OCI-LY7 (cell line): ENCODE data around the gene TXNL4A. TPM values are rescaled to one million over a fixed set of nuclear protein-coding genes. Genes with fewer than 3 reads are reported as not detected.
"Not testable (repeated sequence)": the region's sequence is repeated elsewhere in the genome, so short reads cannot be mapped to it uniquely, and the experiment has no call there.

Experiments
- BruUV-seq: library from RNA; stranded (reverse); fragments of 400-500 nt; replicated peaks from 2 replicates; lab custom pipeline; 2021; lab: Mats Ljungman, UMichigan
- CTCF ChIA-PET: fragments of 300-600 bp; sonication (Branson Sonifier 250); formaldehyde crosslinking; loops from one replicate; lab custom pipeline; 2022; ENCODE audit warnings: antibody characterized with exemption; ENCODE audit not compliant: unreplicated experiment; lab: Charles Lee
- POLR2A ChIA-PET: fragments of 300-600 bp; sonication (Branson Sonifier 250); formaldehyde crosslinking; loops from one replicate; lab custom pipeline; 2022; ENCODE audit warnings: antibody characterized with exemption; lab: Charles Lee
- DNase-seq: peaks from one replicate; pipeline ENCODE4 v3.0.0-alpha.2; 2015; ENCODE audit warnings: low spot score
- H2AFZ ChIP-seq: fragments of 200-600 bp; sonication (generic), shearing (Covaris generic); 2 replicates; pipeline ENCODE4 v1.6.1; 2014; ENCODE audit warnings: mild to moderate bottlenecking, antibody characterized with exemption, low read length, moderate library complexity
- H3K27ac ChIP-seq: fragments of 200-600 bp; sonication (generic); 2 replicates; pipeline ENCODE4 v1.5.1; 2014; ENCODE audit warnings: mixed run types, low read depth, mild to moderate bottlenecking, moderate library complexity, low read length, inconsistent platforms; ENCODE audit not compliant: poor library complexity, severe bottlenecking
- H3K36me3 ChIP-seq: fragments of 200-600 bp; sonication (generic); 2 replicates; pipeline ENCODE4 v1.6.1; 2014; ENCODE audit warnings: mild to moderate bottlenecking, antibody characterized with exemption, low read length, moderate library complexity, mixed read lengths; ENCODE audit not compliant: insufficient read depth
- H3K4me1 ChIP-seq: fragments of 200-600 bp; sonication (generic); 2 replicates; pipeline ENCODE4 v1.5.1; 2014; ENCODE audit warnings: mild to moderate bottlenecking, low read length; ENCODE audit not compliant: insufficient read depth, poor library complexity, severe bottlenecking
- H3K4me2 ChIP-seq: fragments of 200-600 bp; sonication (generic); 2 replicates; pipeline ENCODE4 v1.6.1; 2014; ENCODE audit warnings: mild to moderate bottlenecking, low read length
- H3K4me3 ChIP-seq: fragments of 200-600 bp; sonication (generic); 2 replicates; pipeline ENCODE4 v1.5.1; 2014; ENCODE audit warnings: mild to moderate bottlenecking, low read depth, low read length; ENCODE audit not compliant: poor library complexity, severe bottlenecking
- H3K79me2 ChIP-seq: fragments of 200-600 bp; sonication (generic); 2 replicates; pipeline ENCODE4 v1.6.1; 2016; ENCODE audit warnings: low read depth, mild to moderate bottlenecking, low read length, moderate library complexity, mixed read lengths; ENCODE audit not compliant: insufficient read depth
- H3K9me2 ChIP-seq: fragments of 200-600 bp; sonication (generic); 2 replicates; pipeline ENCODE4 v1.6.1; 2016; ENCODE audit warnings: mild to moderate bottlenecking, low read length, mixed read lengths; ENCODE audit not compliant: insufficient read depth
- H3K9me3 ChIP-seq: fragments of 200-600 bp; sonication (generic); 2 replicates; pipeline ENCODE4 v1.6.1; 2014; ENCODE audit warnings: mild to moderate bottlenecking, mixed run types, low read length, mixed read lengths
- H4K20me1 ChIP-seq: fragments of 200-600 bp; sonication (generic); 2 replicates; pipeline ENCODE4 v1.6.1; 2014; ENCODE audit warnings: mild to moderate bottlenecking, antibody characterized with exemption, low read length, moderate library complexity, mixed read lengths; ENCODE audit not compliant: insufficient read depth
- CTCF ChIP-seq: fragments of 200-600 bp; sonication (generic); conservative IDR thresholded peaks from 2 replicates; pipeline ENCODE4 v1.5.1; 2014; ENCODE audit warnings: mild to moderate bottlenecking, antibody characterized with exemption, low read length, moderate library complexity, mixed read lengths
- EZH2phosphoT487 ChIP-seq: fragments of 200-600 bp; sonication (generic); IDR thresholded peaks from 2 replicates; pipeline ENCODE4 v1.6.1; 2018; ENCODE audit warnings: low read depth, borderline replicate concordance, mild to moderate bottlenecking, mixed run types, antibody characterized with exemption, low read length, moderate library complexity, mixed read lengths
- intact Hi-C: fragments of 100-400 bp; cut with micrococcal nuclease; formaldehyde crosslinking; loops from one replicate; pipeline ENCODE4 v1.10.0; 2022; ENCODE audit not compliant: unreplicated experiment
- total RNA-seq, 2 experiments: library from RNA; depleted of rRNA in 1 of 2; stranded (reverse); fragments of >200 nt in 1 of 2; shearing (Covaris generic) in 1 of 2; gene quantifications; 2 replicates each; pipeline ENCODE4 v1.2.3, GENCODE V29; 2014 to 2022

The TXNL4A gene
- total RNA-seq, 2 experiments from 2014 or later, result 44.7 to 91.4 TPM

- POLR2A ChIA-PET, result interaction anchor here (0.6 kb wide), 1 partner anchor 779 kb away, joined by 3 read pairs; no protein-coding TSS in a partner anchor
- Histone ChIP-seq H4K20me1 (no peaks in the 10 kb centered on the region), H3K9me3 (peaks cover 16% of the 10 kb centered on the region; the same call in 1 of the 2 replicates), H3K79me2 (no peaks in the 10 kb centered on the region), H3K4me1 (no peaks in the 10 kb centered on the region), H3K27ac (no peak overlapping the region), H3K4me2 (no peak overlapping the region), H2AFZ (no peak overlapping the region), H3K4me3 (no peak overlapping the region), H3K36me3 (no peaks in the 10 kb centered on the region), H3K9me2 (no peaks in the 10 kb centered on the region)
- TF ChIP-seq EZH2phosphoT487 (no peak), CTCF (peak; percentile 75)
- intact Hi-C loops, result loop anchor here (10.0 kb wide), 1 partner anchor 132 kb away; no protein-coding TSS in a partner anchor
- CTCF ChIA-PET, result no interaction called here
- no TSS peak for BruUV-seq
- DNase-seq, result peak; percentile 19
These were observed 34.8 kb upstream of the TXNL4A start for GRCh38 chr18:80023173-80023572.

DNA sequence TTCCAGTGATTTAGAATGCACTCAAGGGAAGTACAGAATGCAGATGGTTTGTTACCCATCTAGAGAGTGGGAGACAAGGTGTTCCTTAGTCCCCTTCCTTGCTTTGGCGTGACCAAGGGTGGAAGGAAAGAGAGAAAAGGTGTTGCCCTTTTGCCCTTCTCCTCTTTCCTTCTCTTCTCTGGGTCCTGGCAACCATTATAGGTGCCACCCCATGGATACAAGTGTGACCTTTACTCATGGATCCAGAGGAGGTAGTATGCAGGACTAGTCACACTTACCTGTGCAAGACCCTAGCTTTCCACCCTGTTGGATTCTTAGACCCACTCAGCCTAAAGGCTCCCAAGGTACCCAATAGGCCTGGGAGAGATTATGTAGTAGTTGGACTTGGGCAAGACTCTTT, 34.2 kb upstream of the TXNL4A start:
- BruUV-seq, result no TSS peak
- CTCF ChIA-PET, result no interaction called here
- Histone ChIP-seq H3K4me3 (no peak overlapping the region), H3K9me3 (peaks cover 16% of the 10 kb centered on the region; the same call in 1 of the 2 replicates), H3K4me2 (no peak overlapping the region), H3K4me1 (no peaks in the 10 kb centered on the region), H3K79me2 (no peaks in the 10 kb centered on the region), H4K20me1 (no peaks in the 10 kb centered on the region), H3K27ac (no peak overlapping the region), H3K36me3 (no peaks in the 10 kb centered on the region), H3K9me2 (no peaks in the 10 kb centered on the region), H2AFZ (no peak overlapping the region)
- intact Hi-C loops, result loop anchor here (10.0 kb wide), 1 partner anchor 132 kb away; no protein-coding TSS in a partner anchor
- peak; percentile 54 for DNase-seq
- no peak for TF ChIP-seq CTCF
- no peak for TF ChIP-seq EZH2phosphoT487
- POLR2A ChIA-PET, result no interaction called here

GRCh38 chr18:80012714-80013113, 24.4 kb upstream of the TXNL4A start:
- ChIA-PET POLR2A (interaction anchor here (0.6 to 0.7 kb wide), 3 partner anchors 131 to 243 kb away, joined by 3 to 5 read pairs (median 4); no protein-coding TSS in a partner anchor), CTCF (no interaction called here)
- no peaks in the 10 kb centered on the region for H3K9me3 ChIP-seq
- intact Hi-C loops, result no loop called here
- no peak overlapping the region for H3K27ac ChIP-seq
- no peaks in the 10 kb centered on the region for H3K79me2 ChIP-seq
- no peak for DNase-seq
- no peaks in the 10 kb centered on the region for H4K20me1 ChIP-seq
- TF ChIP-seq EZH2phosphoT487 (no peak), CTCF (no peak)
- H2AFZ ChIP-seq, result no peak overlapping the region
- no TSS peak for BruUV-seq
- H3K36me3 ChIP-seq, result no peaks in the 10 kb centered on the region
- no peaks in the 10 kb centered on the region for H3K4me1 ChIP-seq
- H3K4me2 ChIP-seq, result no peak overlapping the region
- H3K9me2 ChIP-seq, result no peaks in the 10 kb centered on the region
- no peak overlapping the region for H3K4me3 ChIP-seq

GRCh38 chr18:80011496-80012137, 23.3 kb upstream of the TXNL4A start:
- H3K9me3 ChIP-seq, BruUV-seq, H3K36me3 ChIP-seq, H3K4me3 ChIP-seq, CTCF ChIA-PET, H3K27ac ChIP-seq, H3K4me1 ChIP-seq, H4K20me1 ChIP-seq, DNase-seq, intact Hi-C loops, H3K9me2 ChIP-seq, H3K79me2 ChIP-seq, H3K4me2 ChIP-seq, H2AFZ ChIP-seq: not testable (repeated sequence)
- POLR2A ChIA-PET, result interaction anchor here (0.6 kb wide), 1 partner anchor 1087 kb away, joined by 3 read pairs; no protein-coding TSS in a partner anchor
